NCI-H345 (cell line): ENCODE measurements around the gene SETD2.
"Not testable (repeated sequence)": the region's sequence is repeated elsewhere in the genome, so short reads cannot be mapped to it uniquely, and the experiment has no call there.

ENCODE experiments used
- DNase-seq: peaks from one replicate; lab custom pipeline; 2025; lab: John Stamatoyannopoulos, UW

Gene SETD2

DNA sequence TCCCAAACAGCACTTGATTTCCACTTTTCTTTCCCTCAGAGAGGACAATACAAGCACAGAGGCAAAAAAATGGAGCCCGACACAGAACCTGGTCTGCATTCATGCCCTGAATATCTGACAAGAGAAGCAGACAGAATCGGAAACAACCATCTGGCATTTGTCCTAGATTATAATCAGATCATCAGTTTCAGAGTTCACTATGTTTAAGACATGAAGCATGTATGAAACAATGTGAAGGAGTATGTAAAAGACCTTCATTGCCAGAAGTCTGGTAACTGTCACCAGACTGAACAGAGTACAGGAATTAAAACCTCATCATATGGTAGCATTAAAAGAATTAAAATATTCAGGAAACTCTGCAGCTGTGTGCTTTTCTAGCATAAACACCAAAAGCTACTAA is 65.0 kb downstream of the SETD2 start:
- DNase-seq, result no peak

DNA sequence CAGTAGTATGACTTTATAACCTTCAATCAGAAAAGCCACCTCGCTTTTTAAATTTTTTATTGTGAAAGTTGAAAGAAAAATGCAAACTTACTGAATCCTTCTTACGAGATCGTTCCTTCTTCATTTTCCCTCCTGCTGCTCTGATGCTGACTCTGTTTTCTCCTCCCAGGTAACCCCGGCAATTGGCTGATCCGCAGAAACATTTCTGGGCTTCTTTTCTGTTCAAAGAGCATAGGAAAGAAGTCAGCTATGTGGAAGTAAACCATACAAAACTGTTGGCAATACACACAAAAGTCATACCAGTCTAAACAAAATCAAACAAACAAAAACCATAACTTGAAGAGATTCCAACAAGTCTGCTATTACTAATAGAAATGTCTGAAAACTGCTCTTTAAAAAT is 66.0 kb downstream of the SETD2 start:
- no peak for DNase-seq

DNA sequence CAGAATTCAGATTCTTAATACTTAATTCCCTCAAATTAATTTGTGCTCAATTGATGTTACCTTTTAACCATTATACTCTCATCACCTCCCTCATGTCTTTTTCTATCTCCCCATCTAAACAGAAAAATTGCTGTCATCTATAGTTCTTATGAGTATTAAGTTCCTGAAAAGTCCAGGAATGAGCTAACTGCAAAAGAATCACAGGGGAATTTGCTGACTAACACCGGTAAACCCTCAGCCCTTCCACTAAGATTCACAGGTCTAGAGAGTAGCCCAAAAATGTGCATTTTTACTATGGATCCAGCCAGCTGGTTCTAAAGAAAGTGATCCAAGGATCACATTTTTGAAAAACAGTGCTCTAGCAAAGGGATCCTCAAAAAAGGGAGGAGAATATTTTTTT is 67.0 kb downstream of the SETD2 start:
- no peak for DNase-seq

DNA sequence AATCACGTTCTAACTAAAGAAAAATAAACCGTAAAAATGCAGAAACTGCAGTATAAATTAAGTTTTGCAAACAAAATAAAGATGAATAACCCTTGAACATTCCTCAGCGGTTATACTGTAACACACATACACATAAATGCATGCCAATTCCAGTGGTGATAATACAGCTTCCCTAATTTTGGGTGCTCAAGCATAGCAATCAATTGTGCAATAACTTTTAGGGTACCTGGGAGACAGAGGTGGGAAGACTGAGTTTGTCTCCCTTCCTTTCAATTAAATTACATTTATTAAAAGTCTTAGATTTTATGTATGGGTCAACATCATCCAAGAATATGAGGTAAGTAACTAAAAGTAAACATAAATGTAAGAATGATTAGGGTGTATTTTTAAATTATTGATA is 71.8 kb downstream of the SETD2 start:
- no peak for DNase-seq

DNA sequence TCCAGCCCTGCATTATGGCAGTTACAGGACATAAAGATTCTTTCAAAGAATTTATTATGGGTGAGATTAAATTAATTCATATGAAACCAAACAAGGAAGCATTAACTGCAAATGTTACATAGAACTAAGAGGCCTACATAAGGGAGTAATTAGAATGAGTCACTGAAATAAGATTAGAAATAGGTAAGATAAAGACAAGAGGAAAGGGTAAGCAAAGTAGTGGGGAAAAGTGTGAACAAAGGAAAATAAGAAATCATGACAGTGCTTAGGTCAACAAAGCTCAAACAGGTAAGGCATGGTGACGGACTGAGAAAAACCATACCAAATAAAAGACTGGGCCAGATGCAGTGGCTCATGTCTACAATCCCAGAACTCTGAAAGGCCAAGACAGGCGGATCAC is 74.3 kb downstream of the SETD2 start:
- no peak for DNase-seq

DNA sequence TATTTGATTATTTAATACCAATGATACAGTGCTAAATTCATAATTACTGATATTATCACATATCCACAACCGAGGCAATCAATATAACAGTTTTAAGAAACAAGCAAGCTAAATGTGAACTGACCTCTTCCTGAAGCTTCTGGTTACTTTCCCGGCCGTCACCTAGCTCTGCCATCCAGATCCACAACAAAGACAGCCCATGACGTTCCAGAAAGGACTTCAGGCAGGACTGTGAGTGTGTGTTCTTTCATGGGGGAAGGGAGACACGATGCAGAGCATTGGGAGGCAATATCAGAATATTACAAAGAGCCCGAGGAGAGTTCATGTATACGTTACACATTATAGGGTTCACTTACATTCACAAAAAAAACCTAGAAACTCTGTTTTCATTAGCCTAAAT is 77.8 kb downstream of the SETD2 start:
- DNase-seq, result no peak

DNA sequence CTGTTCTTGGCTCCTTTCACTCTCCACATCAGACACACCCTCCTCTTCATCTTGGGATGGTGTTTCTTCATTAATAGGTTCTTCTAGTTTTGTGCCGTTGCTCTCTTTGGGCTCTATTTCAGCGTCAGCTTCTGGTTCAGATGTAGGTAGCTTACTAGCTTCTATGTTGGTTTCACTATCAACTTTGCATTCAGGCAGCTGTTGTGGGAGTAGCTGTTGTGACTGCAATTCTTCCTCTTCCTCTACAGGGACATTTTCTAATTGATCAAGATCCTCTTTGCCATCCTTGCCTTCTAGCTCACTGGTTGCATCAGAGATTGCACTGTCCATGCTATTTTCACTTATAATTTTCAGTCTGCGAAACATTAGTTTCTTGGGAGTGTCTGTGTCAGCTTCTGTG is 80.1 kb downstream of the SETD2 start:
- DNase-seq, result no peak

DNA sequence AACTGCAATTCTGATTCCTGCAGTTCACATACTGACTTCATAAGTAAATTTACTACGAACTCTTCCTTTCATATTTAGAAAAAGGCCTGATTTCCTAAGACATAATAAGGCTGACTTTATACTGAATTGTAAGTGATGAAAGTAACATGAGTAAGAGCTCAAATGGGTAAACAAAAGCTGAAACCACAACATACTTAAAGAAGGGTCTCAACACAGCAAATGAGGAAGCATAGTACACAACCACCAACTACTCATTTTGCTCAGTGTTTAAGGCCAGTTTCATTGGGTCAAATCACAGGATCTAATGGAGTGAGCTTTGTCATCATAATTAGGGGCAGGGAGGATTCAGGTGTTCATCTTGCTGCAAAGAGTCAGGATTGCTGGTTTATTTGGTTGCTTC is 81.4 kb downstream of the SETD2 start:
- no peak for DNase-seq

DNA sequence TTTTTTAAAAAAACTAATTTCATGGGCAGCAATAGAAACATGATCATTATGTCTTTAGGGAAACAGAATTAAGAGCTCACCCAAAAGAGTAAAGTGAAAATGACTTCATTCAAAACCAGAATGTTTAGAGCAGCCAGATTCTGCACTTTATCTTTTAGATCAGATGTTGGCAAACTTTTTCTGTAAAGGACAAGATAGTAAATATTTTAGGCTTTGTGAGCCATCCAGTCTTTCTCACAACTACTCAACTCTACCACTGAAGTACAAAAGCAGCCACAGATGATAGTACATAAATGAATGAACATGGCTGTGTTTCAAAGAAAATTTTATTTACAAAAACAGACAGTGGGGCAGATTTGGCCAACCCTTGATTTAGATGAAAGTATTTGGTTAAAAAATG is 84.5 kb downstream of the SETD2 start:
- DNase-seq, result no peak

DNA sequence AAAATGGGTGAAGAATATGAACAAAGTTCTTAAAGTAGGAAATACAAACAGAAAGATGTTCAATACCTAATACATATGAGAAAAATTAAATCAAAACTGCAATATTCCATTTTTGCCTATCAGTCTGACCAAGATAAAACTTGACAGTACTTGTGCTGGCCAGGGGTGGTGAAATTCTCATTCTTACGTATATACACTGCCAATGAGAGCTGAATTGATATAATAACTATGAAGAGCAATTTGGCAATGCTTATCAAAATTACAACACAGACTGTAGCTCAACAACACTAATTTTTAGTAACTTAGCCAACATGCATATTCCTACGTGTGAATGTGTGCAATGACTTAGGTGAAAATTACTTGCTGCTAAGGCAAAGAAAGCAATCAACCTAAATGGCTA is 90.2 kb downstream of the SETD2 start:
- DNase-seq, result no peak

DNA sequence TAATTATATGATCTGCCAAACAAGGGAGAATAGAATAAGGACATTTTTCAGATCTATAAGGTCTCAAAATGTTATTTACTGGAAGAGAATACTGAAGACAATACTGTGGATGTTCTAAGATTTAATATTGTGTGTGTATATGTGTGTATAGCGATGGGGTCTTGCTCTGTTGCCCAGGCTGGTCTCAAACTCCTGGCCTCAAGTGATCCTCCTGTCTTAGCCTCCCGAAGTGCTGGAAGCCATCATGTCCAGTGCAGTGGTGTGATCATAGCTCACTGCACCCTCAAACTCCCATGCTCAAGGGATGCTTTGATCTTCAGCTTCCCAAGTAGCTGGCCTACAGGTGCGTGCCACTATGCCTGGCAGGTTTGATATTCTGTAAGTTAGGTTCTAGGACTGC is 93.1 kb downstream of the SETD2 start:
- DNase-seq, result no peak

DNA sequence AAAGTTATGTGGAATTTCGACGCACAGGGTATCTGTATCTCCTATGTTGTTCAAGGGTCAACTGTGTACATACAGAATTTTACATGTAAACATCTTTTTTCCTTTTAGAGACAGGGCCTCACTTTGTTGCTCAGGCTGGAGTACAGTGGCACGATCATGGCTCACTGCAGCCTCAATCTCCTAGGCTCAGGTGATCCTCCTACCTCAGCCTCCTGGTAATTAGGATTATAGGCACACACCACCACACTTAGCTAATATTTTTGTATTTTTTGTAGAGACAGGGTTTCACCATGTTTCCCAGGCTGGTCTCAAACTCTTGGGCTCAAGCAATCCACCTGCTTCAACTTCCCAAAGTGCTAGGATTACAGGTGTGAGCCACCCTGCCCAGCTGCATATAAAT is 97.7 kb downstream of the SETD2 start:
- not testable (repeated sequence) for DNase-seq

DNA sequence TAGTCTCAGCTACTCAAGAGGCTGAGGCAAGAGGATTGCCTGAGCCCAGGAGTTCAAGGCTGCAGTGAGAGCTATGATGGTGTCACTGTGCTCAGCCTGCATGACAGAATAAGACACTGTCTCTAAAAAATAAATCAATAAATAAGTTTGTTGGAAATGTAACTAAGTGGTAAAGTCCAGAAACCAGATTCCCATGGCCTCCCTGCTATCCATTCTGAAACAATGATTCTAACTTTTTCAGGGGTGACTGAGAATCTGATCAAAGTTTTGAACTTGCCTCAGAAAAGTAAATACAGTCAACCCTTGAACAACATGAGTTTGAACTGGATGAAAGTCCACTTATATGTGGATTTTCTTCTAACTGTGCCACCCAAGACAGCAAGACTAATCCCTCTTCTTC is 98.2 kb downstream of the SETD2 start:
- DNase-seq, result no peak

DNA sequence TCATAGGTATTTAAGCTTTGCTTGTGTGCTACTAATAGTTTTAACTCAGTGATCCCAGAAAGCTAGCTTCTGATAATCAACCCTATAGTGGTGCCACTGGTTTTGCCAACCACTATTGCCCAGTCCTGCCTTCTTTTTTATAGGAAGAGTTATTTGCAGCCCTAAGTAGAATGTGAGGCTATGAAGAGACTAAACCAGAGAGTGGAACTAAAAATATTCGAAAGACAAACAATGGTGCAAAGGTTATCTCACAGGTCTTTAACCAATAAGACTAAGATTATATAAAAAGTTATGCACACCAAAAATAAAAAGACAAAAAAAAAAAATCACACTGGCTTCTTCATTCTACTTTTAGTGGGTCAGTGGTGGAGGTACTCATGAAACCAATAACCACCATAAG is 98.9 kb downstream of the SETD2 start:
- no peak for DNase-seq

DNA sequence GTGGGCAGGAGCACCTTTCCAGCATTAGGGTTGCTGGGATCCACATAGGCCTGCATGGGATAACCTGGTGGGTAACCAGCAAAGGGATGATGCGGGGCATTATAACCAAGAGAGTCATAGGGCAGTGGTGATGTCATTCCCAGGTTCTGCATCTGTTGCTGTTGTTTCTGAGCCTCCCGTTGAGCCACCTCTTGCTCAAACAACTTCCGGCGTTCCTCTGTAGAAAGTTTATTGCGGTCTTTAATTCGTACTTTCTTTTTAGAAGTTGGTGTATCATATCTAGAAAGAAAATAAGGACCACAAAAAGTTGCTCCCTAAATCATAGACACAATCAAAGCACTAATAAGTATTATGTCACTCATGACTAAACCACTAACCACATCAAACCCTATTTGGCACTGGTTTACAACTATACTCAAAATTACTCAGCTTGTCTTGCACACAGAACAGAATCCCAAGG is 106.7 kb downstream of the SETD2 start:
- DNase-seq, result no peak

DNA sequence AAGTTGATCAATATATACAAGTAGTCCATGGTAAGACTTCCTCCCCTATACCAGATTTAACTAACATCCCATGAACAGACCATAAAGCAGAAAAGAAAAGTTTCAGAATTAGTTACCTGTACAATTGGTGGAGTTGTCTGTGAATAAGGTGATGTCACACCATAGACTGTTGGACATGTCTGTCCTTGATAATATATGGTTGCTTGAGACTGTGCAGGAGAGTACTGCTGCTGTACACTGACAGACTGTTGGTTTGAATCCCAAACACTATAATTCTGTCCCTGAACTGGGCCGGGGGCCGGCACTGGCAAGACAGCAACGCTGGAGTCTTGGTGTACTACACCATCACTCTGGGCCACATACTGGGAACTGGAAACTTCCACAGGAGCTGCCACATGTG is 107.2 kb downstream of the SETD2 start:
- no peak for DNase-seq

DNA sequence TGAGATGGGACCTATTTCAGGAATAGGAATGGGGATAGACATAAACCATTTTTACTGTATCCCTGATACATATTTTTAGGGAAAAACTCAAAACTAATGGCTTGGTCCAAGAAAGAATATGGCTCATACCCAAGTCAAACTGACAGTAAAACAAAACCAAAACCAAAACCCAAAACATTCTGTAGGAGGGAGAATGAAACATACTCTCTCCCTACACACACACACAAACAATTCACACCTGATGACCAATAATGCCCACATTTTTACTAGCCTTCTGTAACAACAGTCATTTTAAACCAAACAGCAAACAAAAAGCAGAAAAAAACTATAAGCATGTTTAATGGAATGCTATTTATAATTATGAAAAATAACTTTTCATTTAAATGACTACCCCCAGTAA is 109.5 kb downstream of the SETD2 start:
- no peak for DNase-seq

DNA sequence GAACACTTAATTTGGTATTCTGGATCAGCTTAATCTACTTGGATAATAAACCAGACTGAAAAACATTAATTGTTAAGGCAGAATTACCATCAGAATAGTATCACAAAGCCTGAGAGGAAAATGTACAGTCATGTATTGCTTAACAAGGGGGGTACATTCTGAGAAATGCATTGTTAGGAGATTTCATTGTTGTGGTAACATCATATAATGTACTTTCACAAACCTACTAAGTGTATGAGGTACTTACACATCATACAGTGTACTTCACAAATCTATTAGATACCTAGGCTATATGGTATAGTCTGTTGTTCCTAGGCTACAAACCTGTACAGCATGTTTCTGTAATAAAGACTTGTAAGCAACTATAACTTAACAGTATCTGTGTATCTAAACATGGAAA is 116.2 kb downstream of the SETD2 start:
- DNase-seq, result no peak

DNA sequence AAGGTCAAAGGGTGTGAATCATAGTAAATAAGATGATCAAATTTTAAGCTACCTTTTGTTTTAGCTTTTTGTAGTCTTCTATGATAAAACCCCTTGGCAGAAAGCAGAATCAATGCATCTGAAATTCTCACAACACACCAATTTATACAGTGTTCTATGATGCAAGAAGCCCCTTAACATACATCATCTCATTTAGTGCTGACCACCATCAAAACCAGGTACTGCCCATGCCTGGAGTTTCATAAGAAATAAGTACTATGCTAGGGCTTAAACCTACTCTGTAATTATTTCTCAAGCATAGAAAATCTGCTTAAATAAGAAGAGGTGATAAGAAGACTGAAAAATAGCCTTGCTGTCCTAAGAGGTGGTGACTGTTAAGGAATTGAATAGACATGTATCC is 116.8 kb downstream of the SETD2 start:
- DNase-seq, result no peak

DNA sequence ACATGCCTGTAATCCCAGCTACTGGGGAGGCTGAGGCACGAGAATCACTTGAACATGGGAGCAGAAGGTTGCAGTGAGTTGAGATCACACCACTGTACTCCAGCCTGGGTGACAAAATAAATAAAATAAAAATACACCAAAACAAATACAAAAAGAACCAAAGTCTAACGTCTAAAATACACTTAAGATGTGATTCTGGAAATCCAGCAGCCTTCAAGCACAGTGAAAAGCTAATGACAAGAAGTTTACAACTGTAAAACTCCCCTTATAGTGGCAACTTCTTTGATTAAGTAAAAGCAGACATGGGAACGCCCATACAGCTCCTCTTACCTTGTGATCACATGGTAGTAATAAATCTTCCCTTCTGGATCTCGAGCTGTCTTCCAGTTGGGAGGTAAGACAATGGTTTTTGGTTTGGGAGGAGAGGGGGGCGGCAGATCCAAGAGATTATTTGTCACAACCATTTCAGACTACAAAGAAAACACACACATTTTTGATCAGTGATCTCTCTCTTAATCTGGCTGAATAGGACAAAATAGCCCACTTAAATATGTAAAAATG is 121.6 kb downstream of the SETD2 start:
- DNase-seq, result no peak

DNA sequence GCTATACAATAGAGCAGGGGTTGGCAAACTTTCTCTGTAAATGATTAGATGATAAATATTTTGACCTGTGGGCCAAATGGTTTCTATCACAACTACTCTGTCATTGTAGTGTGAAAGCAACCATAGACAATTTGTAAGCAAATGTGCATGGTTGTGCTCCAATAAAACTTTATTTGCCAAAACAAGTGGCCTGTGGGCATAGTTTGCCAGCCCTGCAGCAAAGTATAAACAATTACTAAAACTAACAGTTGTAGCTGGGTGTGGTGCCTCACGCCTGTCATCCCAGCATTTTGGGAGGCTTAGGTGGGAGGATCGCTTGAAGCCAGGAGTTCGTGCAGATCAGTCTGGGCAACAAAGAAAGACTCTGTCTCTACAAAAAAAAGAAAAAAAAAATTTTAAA is 122.8 kb downstream of the SETD2 start:
- DNase-seq, result no peak

DNA sequence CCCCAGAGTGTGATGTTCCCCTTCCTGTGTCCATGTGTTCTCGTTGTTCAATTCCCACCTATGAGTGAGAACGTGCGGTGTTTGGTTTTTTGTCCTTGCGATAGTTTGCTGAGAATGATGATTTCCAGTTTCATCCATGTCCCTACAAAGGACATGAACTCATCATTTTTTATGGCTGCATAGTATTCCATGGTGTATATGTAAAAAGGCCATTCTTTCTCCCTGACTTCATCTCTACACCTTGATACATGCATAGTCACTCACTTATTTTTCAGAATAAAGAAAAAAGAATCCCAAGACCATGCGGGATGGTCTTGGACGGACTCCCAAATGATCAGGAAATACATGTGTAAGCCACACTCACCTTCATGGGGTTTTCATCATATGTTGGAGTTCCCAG is 126.6 kb downstream of the SETD2 start:
- not testable (repeated sequence) for DNase-seq

DNA sequence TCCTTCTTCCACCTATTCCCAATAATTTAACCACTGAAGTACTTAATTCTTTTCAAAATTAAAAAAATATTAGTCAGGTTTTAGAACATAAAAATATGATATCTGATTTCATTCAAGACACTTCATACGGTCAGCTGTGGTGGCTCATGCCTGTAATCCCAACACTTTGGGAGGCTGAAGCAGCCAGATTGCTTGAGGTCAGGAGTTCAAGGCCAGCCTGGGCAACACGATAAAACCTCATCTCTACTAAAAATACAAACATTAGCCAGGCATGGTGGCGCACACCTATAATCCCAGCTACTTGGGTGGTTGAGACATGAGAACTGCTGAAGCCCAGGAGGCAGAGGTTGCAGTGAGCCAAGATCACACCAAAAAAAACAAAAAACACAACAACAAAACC is 127.8 kb downstream of the SETD2 start:
- DNase-seq, result no peak

DNA sequence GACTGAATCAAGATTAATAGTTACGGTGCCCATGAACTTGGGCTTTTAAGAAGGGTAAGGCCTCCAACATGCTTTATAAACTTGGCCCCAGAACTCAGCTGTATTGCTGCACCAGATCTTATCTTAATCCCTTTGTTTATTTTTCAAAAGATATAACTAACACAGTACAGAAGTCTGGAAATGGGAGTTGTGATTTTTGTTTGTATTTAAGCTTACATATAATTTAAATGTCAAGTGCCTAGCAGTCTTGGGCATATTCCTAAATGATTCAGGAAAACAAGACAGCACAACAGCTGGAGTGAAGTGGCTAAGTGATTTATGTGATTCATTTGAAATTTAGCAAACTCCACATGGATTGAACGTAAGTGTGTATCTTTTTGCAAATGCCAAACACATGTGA is 128.3 kb downstream of the SETD2 start:
- DNase-seq, result no peak
